ENCODE data around the gene AGO1.
"Not testable (repeated sequence)": the region's sequence is repeated elsewhere in the genome, so short reads cannot be mapped to it uniquely, and the experiment has no call there.

AGO1 gene

DNA sequence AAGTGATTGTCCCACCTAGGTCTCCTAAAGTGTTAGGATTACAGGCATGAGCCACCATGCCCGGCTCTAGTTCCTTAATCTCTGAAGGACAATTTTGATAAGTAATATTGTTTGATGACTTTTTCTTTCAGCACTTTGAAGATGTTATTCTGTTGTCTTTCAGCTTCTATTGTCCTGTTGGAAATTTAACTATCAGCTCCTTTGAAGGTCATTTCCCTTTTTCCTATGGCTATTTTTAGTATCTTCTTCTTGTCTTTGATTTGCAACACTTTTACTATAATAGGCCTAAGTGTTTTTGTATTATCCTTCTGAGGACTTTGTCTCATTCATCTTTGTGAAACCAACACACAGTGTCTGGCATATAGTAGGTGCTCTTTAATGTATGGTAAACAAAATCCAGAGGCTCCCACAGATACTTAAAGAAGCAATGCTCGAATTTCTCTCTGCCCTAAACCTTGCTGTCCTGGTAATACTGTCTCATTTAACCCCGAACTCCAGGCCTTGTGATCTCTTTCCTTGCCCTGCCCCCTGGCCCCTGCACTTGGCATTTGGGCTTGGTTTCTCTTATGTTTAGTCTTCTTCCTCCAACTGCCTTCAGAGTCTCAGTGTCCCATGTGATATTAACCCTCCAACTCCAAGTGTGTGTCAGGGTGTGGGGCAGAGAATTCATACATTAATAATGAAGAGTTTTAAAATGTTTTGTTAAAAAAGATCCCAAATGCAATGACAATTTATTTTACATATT lies 19.0 kb upstream of the AGO1 start:
- H3K4me3 ChIP-seq (ENCODE audit: low read depth, low read length), result no peak overlapping the region
- DNase-seq (ENCODE audit: low read depth), result no peak
- TF ChIP-seq, protein P1, sequence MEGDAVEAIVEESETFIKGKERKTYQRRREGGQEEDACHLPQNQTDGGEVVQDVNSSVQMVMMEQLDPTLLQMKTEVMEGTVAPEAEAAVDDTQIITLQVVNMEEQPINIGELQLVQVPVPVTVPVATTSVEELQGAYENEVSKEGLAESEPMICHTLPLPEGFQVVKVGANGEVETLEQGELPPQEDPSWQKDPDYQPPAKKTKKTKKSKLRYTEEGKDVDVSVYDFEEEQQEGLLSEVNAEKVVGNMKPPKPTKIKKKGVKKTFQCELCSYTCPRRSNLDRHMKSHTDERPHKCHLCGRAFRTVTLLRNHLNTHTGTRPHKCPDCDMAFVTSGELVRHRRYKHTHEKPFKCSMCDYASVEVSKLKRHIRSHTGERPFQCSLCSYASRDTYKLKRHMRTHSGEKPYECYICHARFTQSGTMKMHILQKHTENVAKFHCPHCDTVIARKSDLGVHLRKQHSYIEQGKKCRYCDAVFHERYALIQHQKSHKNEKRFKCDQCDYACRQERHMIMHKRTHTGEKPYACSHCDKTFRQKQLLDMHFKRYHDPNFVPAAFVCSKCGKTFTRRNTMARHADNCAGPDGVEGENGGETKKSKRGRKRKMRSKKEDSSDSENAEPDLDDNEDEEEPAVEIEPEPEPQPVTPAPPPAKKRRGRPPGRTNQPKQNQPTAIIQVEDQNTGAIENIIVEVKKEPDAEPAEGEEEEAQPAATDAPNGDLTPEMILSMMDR (IDR thresholded peaks at IDR 0.05; ENCODE audit: low read depth, low read length, missing control alignments), result no peak
- in situ Hi-C loops (cut with HindIII; ENCODE audit: low sequenced_read_pairs), result no loop called here

DNA sequence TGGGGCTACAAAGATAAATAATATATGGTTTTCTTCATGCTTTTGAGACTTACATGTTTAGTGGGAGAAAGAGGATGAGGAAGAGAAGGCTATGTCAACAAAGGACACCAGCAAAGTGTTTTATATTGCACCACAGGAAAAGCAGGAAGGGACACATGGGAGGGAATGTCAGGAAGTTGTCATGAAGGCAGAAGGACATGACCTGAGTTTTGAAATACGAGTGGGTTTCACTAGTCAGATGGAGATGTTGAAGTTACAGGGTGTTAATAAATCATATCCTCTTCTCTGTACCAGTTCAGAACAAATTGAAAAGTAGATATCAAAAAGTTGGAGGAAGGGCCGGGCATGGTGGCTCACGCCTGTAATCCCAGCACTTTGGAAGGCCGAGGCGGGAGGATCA lies 18.2 kb upstream of the AGO1 start:
- H3K4me3 ChIP-seq (ENCODE audit: low read depth, low read length), result no peak overlapping the region
- DNase-seq (ENCODE audit: low read depth), result no peak
- in situ Hi-C loops (cut with HindIII; ENCODE audit: low sequenced_read_pairs), result no loop called here
- TF ChIP-seq, protein P1 (IDR thresholded peaks at IDR 0.05; ENCODE audit: low read depth, low read length, missing control alignments), result no peak

DNA sequence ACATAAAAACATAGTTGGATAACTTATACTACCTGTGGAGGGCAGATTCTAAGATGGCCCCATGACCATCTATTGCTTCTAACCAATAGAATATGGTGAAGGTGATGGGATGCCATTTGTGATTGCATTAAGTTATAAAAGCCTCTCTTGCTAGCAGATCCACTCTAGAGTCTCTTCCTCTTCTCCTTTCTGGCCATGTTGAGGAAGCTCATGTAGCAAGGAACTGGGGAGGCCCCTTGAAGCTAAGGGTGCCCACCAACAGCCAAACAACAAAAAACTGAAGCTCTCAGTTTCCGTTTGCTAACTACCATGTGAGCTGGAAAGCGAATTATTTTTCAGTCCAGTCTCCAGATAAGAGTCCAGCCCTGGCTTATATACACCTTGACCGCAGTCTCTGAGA lies 16.0 kb upstream of the AGO1 start:
- TF ChIP-seq, protein P1 (IDR thresholded peaks at IDR 0.05; ENCODE audit: low read depth, low read length, missing control alignments), result no peak
- in situ Hi-C loops (cut with HindIII; ENCODE audit: low sequenced_read_pairs), result no loop called here
- H3K4me3 ChIP-seq (ENCODE audit: low read depth, low read length), result no peak overlapping the region
- DNase-seq (ENCODE audit: low read depth), result no peak

DNA sequence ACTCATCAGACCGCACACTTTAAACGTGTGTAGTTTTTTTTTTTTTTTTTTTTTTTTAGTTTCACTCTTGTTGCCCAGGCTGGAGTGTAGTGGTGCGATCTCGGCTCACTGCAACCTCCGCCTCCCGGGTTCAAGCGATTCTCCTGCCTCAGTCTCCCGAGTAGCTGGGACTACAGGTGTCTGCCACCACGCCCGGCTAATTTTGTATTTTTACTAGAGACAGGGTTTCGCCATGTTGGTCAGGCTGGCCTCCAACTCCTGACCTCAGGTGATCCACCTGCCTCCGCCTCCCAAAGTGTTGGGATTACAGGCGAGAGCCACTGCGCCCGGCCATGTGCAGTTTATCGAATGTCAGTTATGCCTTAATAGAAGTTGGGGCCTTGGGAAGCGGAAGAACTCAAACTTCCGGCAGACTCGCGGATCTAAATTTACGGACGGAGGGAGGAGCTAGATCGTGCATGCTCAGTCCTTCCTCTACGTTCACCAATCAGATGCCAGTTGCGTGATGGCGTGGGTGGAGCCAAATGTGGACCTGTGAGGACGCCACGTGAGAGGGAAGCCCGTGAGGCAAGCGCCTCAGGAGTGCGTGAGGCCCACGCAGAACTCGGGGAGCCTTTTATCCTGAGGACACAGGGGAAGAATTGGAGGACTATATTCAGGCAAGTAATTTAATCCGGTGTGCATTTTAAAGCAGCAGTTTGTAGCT lies 13.6 kb upstream of the AGO1 start:
- H3K4me3 ChIP-seq (ENCODE audit: low read depth, low read length); DNase-seq (ENCODE audit: low read depth); in situ Hi-C loops (cut with HindIII; ENCODE audit: low sequenced_read_pairs): not testable (repeated sequence)

DNA sequence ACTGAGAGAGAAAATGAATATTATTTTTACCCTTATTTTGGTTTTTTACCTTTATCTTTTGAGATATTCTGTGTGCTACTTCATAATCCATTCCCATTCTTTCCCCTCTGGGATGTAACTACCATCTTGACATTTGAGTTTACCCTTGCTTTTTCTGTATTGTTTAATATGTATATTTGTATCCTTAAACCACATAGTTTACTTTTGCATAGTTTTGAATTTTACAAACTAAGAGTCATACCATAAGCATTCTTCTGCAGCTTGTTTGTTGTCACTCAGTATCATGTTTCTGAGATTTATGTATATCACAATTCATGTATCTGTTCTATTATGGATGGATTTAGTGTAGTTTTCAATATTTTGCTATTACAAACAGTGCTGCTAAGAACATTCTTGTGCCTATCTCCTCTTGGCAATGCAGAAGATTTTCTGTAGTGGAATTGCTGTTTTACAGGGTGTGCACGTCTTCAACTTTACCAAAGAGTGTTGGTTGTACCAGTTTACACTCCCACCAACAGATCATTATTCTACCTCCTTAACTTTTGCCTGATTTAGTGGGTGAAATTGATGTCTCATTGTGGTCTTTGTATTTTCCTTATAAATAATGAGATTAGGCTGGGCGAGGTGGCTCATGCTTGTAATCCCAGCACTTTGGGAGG lies 12.2 kb upstream of the AGO1 start:
- in situ Hi-C loops (cut with HindIII; ENCODE audit: low sequenced_read_pairs), result no loop called here
- H3K4me3 ChIP-seq (ENCODE audit: low read depth, low read length), result no peak overlapping the region
- DNase-seq (ENCODE audit: low read depth), result no peak
- TF ChIP-seq, protein P1 (IDR thresholded peaks at IDR 0.05; ENCODE audit: low read depth, low read length, missing control alignments), result no peak

DNA sequence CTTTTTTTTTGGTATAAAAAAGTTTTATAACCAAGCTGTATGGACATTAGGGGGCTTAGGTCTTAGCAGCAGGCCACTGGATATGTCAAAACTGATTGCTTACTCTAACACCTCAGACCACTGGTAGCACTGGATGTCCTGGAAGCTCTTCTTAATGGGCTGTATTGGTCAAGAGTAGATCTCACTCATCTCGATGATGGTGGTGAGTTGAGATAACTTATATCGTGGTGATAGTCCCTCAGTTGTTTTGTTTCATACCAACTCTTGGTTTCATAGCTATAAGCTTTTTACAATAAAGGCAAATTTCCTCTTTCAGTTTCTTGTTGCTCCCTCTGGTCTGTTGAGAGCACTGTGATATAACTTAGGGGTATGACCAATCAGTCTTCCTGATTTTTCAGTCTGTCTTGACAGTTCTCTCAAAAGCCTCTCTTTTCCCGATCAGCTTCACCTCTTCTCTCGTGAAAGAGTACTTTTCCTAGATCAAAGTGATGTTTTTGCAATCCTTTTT lies 9.7 kb upstream of the AGO1 start:
- no peak for DNase-seq (ENCODE audit: low read depth)
- in situ Hi-C loops (cut with HindIII; ENCODE audit: low sequenced_read_pairs), result no loop called here
- H3K4me3 ChIP-seq (ENCODE audit: low read depth, low read length), result no peak overlapping the region
- TF ChIP-seq, protein P1 (IDR thresholded peaks at IDR 0.05; ENCODE audit: low read depth, low read length, missing control alignments), result no peak

DNA sequence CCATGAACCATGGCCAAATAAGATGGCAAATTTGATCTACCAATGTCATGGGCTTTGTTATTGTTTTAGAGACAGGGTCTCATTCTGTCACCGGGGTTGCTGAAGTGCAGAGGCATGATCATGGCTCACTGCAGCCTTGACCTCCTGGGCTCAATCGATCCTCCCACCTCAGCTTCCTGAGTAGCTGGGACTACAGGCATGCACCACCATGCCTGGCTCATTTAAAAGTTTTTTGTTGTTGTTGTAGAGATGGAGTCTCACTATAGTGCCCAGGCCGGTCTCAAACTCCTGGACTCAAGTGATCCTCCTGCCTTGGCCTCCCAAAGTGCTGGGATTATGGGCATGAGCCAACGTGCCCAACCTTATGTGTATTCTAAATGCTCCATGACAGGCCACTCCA lies 8.9 kb upstream of the AGO1 start:
- H3K4me3 ChIP-seq (ENCODE audit: low read depth, low read length); in situ Hi-C loops (cut with HindIII; ENCODE audit: low sequenced_read_pairs); DNase-seq (ENCODE audit: low read depth): not testable (repeated sequence)
